OCI-LY7 (cell line): ENCODE results near the gene CHAF1A. TPM values are rescaled to one million over a fixed set of nuclear protein-coding genes. Genes with fewer than 3 reads are reported as not detected.

Experiments used
- BruUV-seq: library from RNA; stranded (reverse); fragments of 400-500 nt; replicated peaks from 2 replicates; lab custom pipeline; 2021; lab: Mats Ljungman, UMichigan
- CTCF ChIA-PET: fragments of 300-600 bp; sonication (Branson Sonifier 250); formaldehyde crosslinking; loops from one replicate; lab custom pipeline; 2022; ENCODE audit warnings: antibody characterized with exemption; ENCODE audit not compliant: unreplicated experiment; lab: Charles Lee
- POLR2A ChIA-PET: fragments of 300-600 bp; sonication (Branson Sonifier 250); formaldehyde crosslinking; loops from one replicate; lab custom pipeline; 2022; ENCODE audit warnings: antibody characterized with exemption; lab: Charles Lee
- DNase-seq: peaks from one replicate; pipeline ENCODE4 v3.0.0-alpha.2; 2015; ENCODE audit warnings: low spot score
- H2AFZ ChIP-seq: fragments of 200-600 bp; sonication (generic), shearing (Covaris generic); 2 replicates; pipeline ENCODE4 v1.6.1; 2014; ENCODE audit warnings: mild to moderate bottlenecking, antibody characterized with exemption, low read length, moderate library complexity
- H3K27ac ChIP-seq: fragments of 200-600 bp; sonication (generic); 2 replicates; pipeline ENCODE4 v1.5.1; 2014; ENCODE audit warnings: mixed run types, low read depth, mild to moderate bottlenecking, moderate library complexity, low read length, inconsistent platforms; ENCODE audit not compliant: poor library complexity, severe bottlenecking
- H3K36me3 ChIP-seq: fragments of 200-600 bp; sonication (generic); 2 replicates; pipeline ENCODE4 v1.6.1; 2014; ENCODE audit warnings: mild to moderate bottlenecking, antibody characterized with exemption, low read length, moderate library complexity, mixed read lengths; ENCODE audit not compliant: insufficient read depth
- H3K4me1 ChIP-seq: fragments of 200-600 bp; sonication (generic); 2 replicates; pipeline ENCODE4 v1.5.1; 2014; ENCODE audit warnings: mild to moderate bottlenecking, low read length; ENCODE audit not compliant: insufficient read depth, poor library complexity, severe bottlenecking
- H3K4me2 ChIP-seq: fragments of 200-600 bp; sonication (generic); 2 replicates; pipeline ENCODE4 v1.6.1; 2014; ENCODE audit warnings: mild to moderate bottlenecking, low read length
- H3K4me3 ChIP-seq: fragments of 200-600 bp; sonication (generic); 2 replicates; pipeline ENCODE4 v1.5.1; 2014; ENCODE audit warnings: mild to moderate bottlenecking, low read depth, low read length; ENCODE audit not compliant: poor library complexity, severe bottlenecking
- H3K79me2 ChIP-seq: fragments of 200-600 bp; sonication (generic); 2 replicates; pipeline ENCODE4 v1.6.1; 2016; ENCODE audit warnings: low read depth, mild to moderate bottlenecking, low read length, moderate library complexity, mixed read lengths; ENCODE audit not compliant: insufficient read depth
- H3K9me2 ChIP-seq: fragments of 200-600 bp; sonication (generic); 2 replicates; pipeline ENCODE4 v1.6.1; 2016; ENCODE audit warnings: mild to moderate bottlenecking, low read length, mixed read lengths; ENCODE audit not compliant: insufficient read depth
- H3K9me3 ChIP-seq: fragments of 200-600 bp; sonication (generic); 2 replicates; pipeline ENCODE4 v1.6.1; 2014; ENCODE audit warnings: mild to moderate bottlenecking, mixed run types, low read length, mixed read lengths
- H4K20me1 ChIP-seq: fragments of 200-600 bp; sonication (generic); 2 replicates; pipeline ENCODE4 v1.6.1; 2014; ENCODE audit warnings: mild to moderate bottlenecking, antibody characterized with exemption, low read length, moderate library complexity, mixed read lengths; ENCODE audit not compliant: insufficient read depth
- CTCF ChIP-seq: fragments of 200-600 bp; sonication (generic); conservative IDR thresholded peaks from 2 replicates; pipeline ENCODE4 v1.5.1; 2014; ENCODE audit warnings: mild to moderate bottlenecking, antibody characterized with exemption, low read length, moderate library complexity, mixed read lengths
- EZH2phosphoT487 ChIP-seq: fragments of 200-600 bp; sonication (generic); IDR thresholded peaks from 2 replicates; pipeline ENCODE4 v1.6.1; 2018; ENCODE audit warnings: low read depth, borderline replicate concordance, mild to moderate bottlenecking, mixed run types, antibody characterized with exemption, low read length, moderate library complexity, mixed read lengths
- intact Hi-C: fragments of 100-400 bp; cut with micrococcal nuclease; formaldehyde crosslinking; loops from one replicate; pipeline ENCODE4 v1.10.0; 2022; ENCODE audit not compliant: unreplicated experiment
- total RNA-seq, 2 experiments: library from RNA; depleted of rRNA in 1 of 2; stranded (reverse); fragments of >200 nt in 1 of 2; shearing (Covaris generic) in 1 of 2; gene quantifications; 2 replicates each; pipeline ENCODE4 v1.2.3, GENCODE V29; 2014 to 2022

CHAF1A gene
- total RNA-seq, 2 experiments from 2014 or later: 107 to 119 TPM

- Histone ChIP-seq H3K79me2 (no peaks in the 10 kb centered on the region), H4K20me1 (no peaks in the 10 kb centered on the region; the same call in 1 of the 2 replicates), H2AFZ (no peak overlapping the region), H3K27ac (peak overlapping the region; percentile 37), H3K36me3 (peaks cover 92% of the 10 kb centered on the region), H3K9me2 (no peaks in the 10 kb centered on the region), H3K9me3 (no peaks in the 10 kb centered on the region), H3K4me3 (no peak overlapping the region), H3K4me2 (no peak overlapping the region), H3K4me1 (peaks cover 8% of the 10 kb centered on the region)
- CTCF ChIA-PET: no interaction called here
- DNase-seq: no peak
- POLR2A ChIA-PET: no interaction called here
- intact Hi-C loops: no loop called here
- TSS peak; percentile 91 for BruUV-seq
- TF ChIP-seq CTCF: no peak
- no peak for TF ChIP-seq EZH2phosphoT487
These were observed 40.3 kb downstream of the CHAF1A start for GRCh38 chr19:4442819-4443146.

- BruUV-seq: no TSS peak
- Histone ChIP-seq H3K4me3 (no peak overlapping the region), H3K4me2 (no peak overlapping the region), H4K20me1 (no peaks in the 10 kb centered on the region; the same call in 1 of the 2 replicates), H3K9me3 (no peaks in the 10 kb centered on the region), H2AFZ (no peak overlapping the region), H3K36me3 (peaks cover 92% of the 10 kb centered on the region), H3K9me2 (no peaks in the 10 kb centered on the region), H3K4me1 (peaks cover 8% of the 10 kb centered on the region), H3K27ac (no peak overlapping the region), H3K79me2 (no peaks in the 10 kb centered on the region)
- CTCF ChIA-PET: no interaction called here
- TF ChIP-seq CTCF (no peak), EZH2phosphoT487 (no peak)
- POLR2A ChIA-PET: no interaction called here
- DNase-seq: no peak
- intact Hi-C loops: no loop called here
These were observed 40.7 kb downstream of the CHAF1A start for GRCh38 chr19:4443188-4443587.

- intact Hi-C loops: no loop called here
- H3K27ac ChIP-seq: no peak overlapping the region
- TF ChIP-seq CTCF (no peak), EZH2phosphoT487 (no peak)
- H3K4me2 ChIP-seq: no peak overlapping the region
- CTCF ChIA-PET: no interaction called here
- no TSS peak for BruUV-seq
- H3K36me3 ChIP-seq: peaks cover 92% of the 10 kb centered on the region
- H3K4me1 ChIP-seq: peaks cover 8% of the 10 kb centered on the region
- no peak overlapping the region for H3K4me3 ChIP-seq
- H2AFZ ChIP-seq: no peak overlapping the region
- no peaks in the 10 kb centered on the region for H3K9me3 ChIP-seq
- POLR2A ChIA-PET: no interaction called here
- H4K20me1 ChIP-seq: no peaks in the 10 kb centered on the region; the same call in 1 of the 2 replicates
- H3K9me2 ChIP-seq: no peaks in the 10 kb centered on the region
- H3K79me2 ChIP-seq: no peaks in the 10 kb centered on the region
- DNase-seq: no peak
These were observed 41.7 kb downstream of the CHAF1A start for GRCh38 chr19:4443966-4444764.
